GM13977 (cell line): ENCODE results near the gene FAN1.

Source experiments
- DNase-seq: peaks from one replicate; pipeline ENCODE4 v3.0.0; 2012; ENCODE audit warnings: low spot score
- in situ Hi-C: fragments of 300-500 bp; cut with MboI; formaldehyde crosslinking; loops from one replicate; pipeline ENCODE4 v1.12.0; 2022; ENCODE audit warnings: low sequenced_read_pairs, low pct_unique_long_range_greater_than_20kb, mixed read lengths, inconsistent platforms; ENCODE audit not compliant: unreplicated experiment
- TF ChIP-seq, protein P1 (sequence below): IDR thresholded peaks from 2 replicates; pipeline ENCODE4 v1.5.1; 2012; ENCODE audit warnings: mild to moderate bottlenecking, control low read depth; ENCODE audit not compliant: insufficient read depth; ENCODE audit errors: extremely low read depth, missing control alignments

FAN1 gene

DNA sequence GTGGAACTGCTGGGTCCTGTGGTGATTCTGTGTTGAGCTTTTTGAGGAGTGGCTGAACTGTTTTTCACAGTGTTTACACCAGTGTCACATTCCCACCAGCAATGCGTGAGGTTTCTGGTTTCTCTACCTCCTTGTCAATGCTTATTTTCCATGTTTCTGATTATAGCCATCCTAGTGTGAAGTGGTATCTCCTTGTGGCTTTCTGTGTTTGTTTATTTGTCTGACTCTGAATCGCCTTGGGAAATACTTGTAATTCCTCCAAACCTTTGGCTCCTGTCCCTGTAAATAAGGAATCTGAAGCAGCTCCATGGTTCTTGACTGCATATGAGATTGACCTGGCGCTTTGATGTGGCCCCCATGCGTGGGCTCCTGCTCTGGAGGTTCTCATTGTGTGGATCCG is 20.6 kb downstream of the FAN1 start:
- in situ Hi-C loops, result no loop called here

GRCh38 chr15:30925686-30926085 is 22.0 kb downstream of the FAN1 start:
- TF ChIP-seq, protein P1, sequence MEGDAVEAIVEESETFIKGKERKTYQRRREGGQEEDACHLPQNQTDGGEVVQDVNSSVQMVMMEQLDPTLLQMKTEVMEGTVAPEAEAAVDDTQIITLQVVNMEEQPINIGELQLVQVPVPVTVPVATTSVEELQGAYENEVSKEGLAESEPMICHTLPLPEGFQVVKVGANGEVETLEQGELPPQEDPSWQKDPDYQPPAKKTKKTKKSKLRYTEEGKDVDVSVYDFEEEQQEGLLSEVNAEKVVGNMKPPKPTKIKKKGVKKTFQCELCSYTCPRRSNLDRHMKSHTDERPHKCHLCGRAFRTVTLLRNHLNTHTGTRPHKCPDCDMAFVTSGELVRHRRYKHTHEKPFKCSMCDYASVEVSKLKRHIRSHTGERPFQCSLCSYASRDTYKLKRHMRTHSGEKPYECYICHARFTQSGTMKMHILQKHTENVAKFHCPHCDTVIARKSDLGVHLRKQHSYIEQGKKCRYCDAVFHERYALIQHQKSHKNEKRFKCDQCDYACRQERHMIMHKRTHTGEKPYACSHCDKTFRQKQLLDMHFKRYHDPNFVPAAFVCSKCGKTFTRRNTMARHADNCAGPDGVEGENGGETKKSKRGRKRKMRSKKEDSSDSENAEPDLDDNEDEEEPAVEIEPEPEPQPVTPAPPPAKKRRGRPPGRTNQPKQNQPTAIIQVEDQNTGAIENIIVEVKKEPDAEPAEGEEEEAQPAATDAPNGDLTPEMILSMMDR, result no peak
- DNase-seq, result no peak
- in situ Hi-C loops, result no loop called here

More for the DNA sequence above, 20.6 kb downstream of the FAN1 start:
- no peak for DNase-seq
- TF ChIP-seq, protein P1, result no peak

DNA sequence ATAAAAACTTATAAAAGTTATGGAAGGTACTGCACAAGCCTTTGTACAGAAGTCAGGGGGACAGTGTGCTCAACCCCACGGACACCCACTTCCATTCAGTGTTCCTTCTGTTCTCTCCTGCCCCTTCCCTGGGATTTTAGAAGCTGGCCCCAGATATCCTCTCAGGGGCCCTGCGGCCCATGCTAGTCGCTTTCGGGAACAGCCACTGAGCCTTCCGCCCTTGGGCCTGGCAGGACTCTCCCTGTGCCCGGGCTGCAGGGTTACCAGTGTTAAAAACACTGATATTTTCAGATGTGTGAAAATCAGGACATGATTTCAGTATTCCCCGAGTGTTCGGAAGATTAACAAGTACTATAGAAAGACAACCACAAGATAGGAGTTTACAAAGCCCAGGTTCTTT is 22.4 kb downstream of the FAN1 start:
- in situ Hi-C loops, result no loop called here
- no peak for DNase-seq
- TF ChIP-seq, protein P1, result no peak

GRCh38 chr15:30927148-30927761 is 23.5 kb downstream of the FAN1 start:
- in situ Hi-C loops, result no loop called here
- DNase-seq, result no peak
- TF ChIP-seq, protein P1, result no peak

DNA sequence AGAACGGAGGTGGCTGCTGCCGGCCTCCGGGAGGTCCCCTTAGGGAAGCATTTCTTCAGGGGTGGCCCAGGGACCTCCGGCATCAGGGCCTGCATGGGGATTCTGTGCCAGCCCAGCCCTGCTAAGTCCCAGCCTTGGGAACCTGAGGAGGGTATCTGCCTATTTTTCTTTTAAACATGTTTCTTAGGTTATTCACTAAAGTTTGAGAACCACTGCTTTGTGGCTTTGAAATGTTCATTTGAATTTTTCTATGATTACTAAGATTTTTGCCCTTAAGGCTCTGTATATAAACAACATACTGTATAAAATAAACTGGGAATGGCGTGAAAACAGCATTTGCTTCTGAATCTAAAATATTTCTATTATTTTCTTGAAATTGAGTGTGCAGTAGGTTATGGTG is 24.4 kb downstream of the FAN1 start:
- in situ Hi-C loops, result no loop called here
- no peak for DNase-seq
- TF ChIP-seq, protein P1, result no peak

DNA sequence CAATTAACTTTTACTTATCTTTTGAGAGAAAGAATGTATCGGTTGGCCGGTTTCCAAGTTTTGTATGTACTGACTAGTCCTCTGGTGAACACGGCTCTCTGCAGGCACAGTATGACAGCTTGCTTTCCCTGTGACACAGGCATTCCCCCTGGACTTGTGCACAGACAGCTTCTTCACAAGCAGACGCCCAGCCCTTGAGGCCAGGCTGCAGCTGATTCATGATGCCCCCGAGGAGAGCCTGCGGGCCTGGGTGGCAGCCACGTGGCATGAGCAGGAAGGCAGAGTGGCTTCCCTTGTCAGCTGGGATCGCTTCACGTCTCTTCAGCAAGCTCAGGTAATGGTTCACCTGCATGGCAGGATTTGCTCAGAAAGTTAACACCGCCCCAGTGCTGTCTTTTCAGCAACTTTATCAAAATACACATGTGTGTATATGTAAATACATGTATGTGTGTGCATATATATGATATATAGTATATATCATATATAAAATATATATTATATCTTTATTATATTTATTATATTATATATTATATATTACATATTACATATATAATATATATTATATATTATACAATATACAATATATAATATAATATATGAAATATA is 25.5 kb downstream of the FAN1 start:
- TF ChIP-seq, protein P1, result no peak
- in situ Hi-C loops, result no loop called here
- DNase-seq, result no peak

DNA sequence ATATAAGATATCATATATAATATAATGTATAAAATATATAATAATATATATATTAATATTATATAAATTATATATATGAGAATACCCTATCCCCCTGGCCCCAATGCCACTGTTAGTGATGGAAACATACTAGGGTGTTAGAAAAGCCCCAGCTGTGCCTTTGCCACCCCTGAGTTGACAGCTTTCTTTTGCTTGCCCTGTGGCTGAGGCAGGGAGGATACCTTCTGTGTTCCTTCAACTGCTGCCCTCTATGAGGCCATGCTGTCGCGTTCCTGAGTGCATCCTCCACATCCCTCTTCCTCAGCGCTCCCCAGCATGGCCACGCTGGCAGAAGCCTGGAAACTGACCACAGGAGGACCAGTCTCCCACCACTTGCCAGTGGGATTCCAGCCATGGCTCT is 26.3 kb downstream of the FAN1 start:
- DNase-seq, result no peak
- TF ChIP-seq, protein P1, result no peak
- in situ Hi-C loops, result no loop called here
